ENCODE measurements around the gene TPM3. TPM values are rescaled to one million over a fixed set of nuclear protein-coding genes. Genes with fewer than 3 reads are reported as not detected.

Gene TPM3
- total RNA-seq, 3 donors from 2014 or later, result 236 to 302 (median 245) TPM

- H3K36me3 ChIP-seq, result no peaks in the 10 kb centered on the region
- TF ChIP-seq CTCF (IDR thresholded peaks at IDR 0.05), result peak; percentile 13 to 45 (median 41)
- TF ChIP-seq POLR2AphosphoS5 (IDR thresholded peaks at IDR 0.05), result peak; percentile 96 to 98 (median 97)
- peak; percentile 93 for TF ChIP-seq POLR2A (IDR thresholded peaks at IDR 0.05)
- intact Hi-C loops (cut with DNase I; ENCODE audit: low total_unique reads), result loop anchor here (10.0 kb wide), 1 partner anchor 1722 kb away; no protein-coding TSS in a partner anchor
These were observed 8.6 kb downstream of the TPM3 start for GRCh38 chr1:154183046-154183915.

GRCh38 chr1:154182344-154183045, 9.4 kb downstream of the TPM3 start:
- peak in 1 of 2 donors; percentile 38 for DNase-seq (ENCODE audit: low spot score in 2 of 2)
- Histone ChIP-seq H3K9me3 (no peaks in the 10 kb centered on the region), H3K36me3 (no peaks in the 10 kb centered on the region), H3K27ac (peak overlapping the region; percentile 92 to 93), H3K27me3 (no peaks in the 10 kb centered on the region), H3K4me3 (peak overlapping the region; percentile 80 to 93 (median 88)), H3K4me1 (peaks cover 12 to 24% of the 10 kb centered on the region in 2 donors)
- intact Hi-C loops (cut with DNase I; ENCODE audit: low total_unique reads), result loop anchor here (10.0 kb wide), 1 partner anchor 1722 kb away; no protein-coding TSS in a partner anchor
- no peak for TF ChIP-seq POLR2A (IDR thresholded peaks at IDR 0.05)
- TF ChIP-seq POLR2AphosphoS5 (IDR thresholded peaks at IDR 0.05), result peak in 1 of 3 donors; percentile 5

More at GRCh38 chr1:154183046-154183915, 8.6 kb downstream of the TPM3 start:
- Histone ChIP-seq H3K27ac (peak overlapping the region; percentile 92 to 93), H3K27me3 (no peaks in the 10 kb centered on the region), H3K4me3 (peak overlapping the region; percentile 80 to 93 (median 88)), H3K4me1 (peaks cover 12 to 19% of the 10 kb centered on the region in 2 donors), H3K9me3 (no peaks in the 10 kb centered on the region)
- DNase-seq (ENCODE audit: low spot score in 2 of 2), result peak; percentile 95 to 98

- Histone ChIP-seq H3K27me3 (no peaks in the 10 kb centered on the region), H3K27ac (peak overlapping the region; percentile 92 to 93), H3K9me3 (no peaks in the 10 kb centered on the region), H3K4me3 (peak overlapping the region; percentile 80 to 93 (median 88)), H3K36me3 (no peaks in the 10 kb centered on the region), H3K4me1 (peaks cover 12 to 26% of the 10 kb centered on the region in 2 donors)
- no peak for DNase-seq (ENCODE audit: low spot score in 2 of 2)
- intact Hi-C loops (cut with DNase I; ENCODE audit: low total_unique reads), result loop anchor here (10.0 kb wide), 1 partner anchor 1723 kb away; no protein-coding TSS in a partner anchor
- no peak for TF ChIP-seq CTCF (IDR thresholded peaks at IDR 0.05)
- TF ChIP-seq POLR2AphosphoS5 (IDR thresholded peaks at IDR 0.05), result no peak
- no peak for TF ChIP-seq POLR2A (IDR thresholded peaks at IDR 0.05)
These were observed 10.0 kb downstream of the TPM3 start for GRCh38 chr1:154181944-154182343.

- peak overlapping the region in 1 of 2 donors; percentile 67 for H3K27ac ChIP-seq
- H3K27me3 ChIP-seq, result no peaks in the 10 kb centered on the region
- intact Hi-C loops (cut with DNase I; ENCODE audit: low total_unique reads), result loop anchor here (10.0 kb wide), 1 partner anchor 1725 kb away; no protein-coding TSS in a partner anchor
- H3K4me1 ChIP-seq, result peaks cover 17 to 26% of the 10 kb centered on the region in 2 donors
- no peaks in the 10 kb centered on the region for H3K36me3 ChIP-seq
- no peaks in the 10 kb centered on the region for H3K9me3 ChIP-seq
- no peak for DNase-seq (ENCODE audit: low spot score in 2 of 2)
- H3K4me3 ChIP-seq, result peak overlapping the region in 1 of 3 donors; percentile 21
- TF ChIP-seq POLR2A (IDR thresholded peaks at IDR 0.05) (no peak), CTCF (IDR thresholded peaks at IDR 0.05) (no peak), POLR2AphosphoS5 (IDR thresholded peaks at IDR 0.05) (no peak)
These were observed 11.8 kb downstream of the TPM3 start for GRCh38 chr1:154179946-154180687.

All from breast epithelium (tissue), 4 donors.